Activated T-helper 2 cell treated with anti-CD3 and anti-CD28 coated beads, Interferon-gamma antibody, Interleukin-2, Interleukin-4, amounts not matched to agents 10 μg/mL and 5 μg/mL and 100 μg/mL, durations not matched to agents 14 hours and 24 hours and 36 hours (primary cell): ENCODE measurements around the gene MAOB. TPM values are rescaled to one million over a fixed set of nuclear protein-coding genes. Genes with fewer than 3 reads are reported as not detected.

Source experiments
- DNase-seq: peaks from one replicate; pipeline ENCODE4 v3.0.0; 2021; ENCODE audit warnings: low spot score
- H3K27ac Mint-ChIP-seq: one replicate; pipeline ENCODE4 v1.8.0; 2021; ENCODE audit warnings: mixed read lengths
- H3K27me3 Mint-ChIP-seq: one replicate; pipeline ENCODE4 v1.8.0; 2021; ENCODE audit warnings: low read depth, mixed read lengths
- H3K36me3 Mint-ChIP-seq: one replicate; pipeline ENCODE4 v1.8.0; 2021; ENCODE audit warnings: low read depth, mixed read lengths
- H3K4me1 Mint-ChIP-seq: one replicate; pipeline ENCODE4 v1.8.0; 2021; ENCODE audit warnings: low read depth, mixed read lengths
- H3K4me3 Mint-ChIP-seq: one replicate; pipeline ENCODE4 v1.8.0; 2021; ENCODE audit warnings: low read depth, mild to moderate bottlenecking, moderate library complexity, mixed read lengths
- H3K9me3 Mint-ChIP-seq: one replicate; pipeline ENCODE4 v1.8.0; 2021; ENCODE audit warnings: mixed read lengths
- intact Hi-C: fragments of 100-400 bp; cut with micrococcal nuclease; formaldehyde crosslinking; loops from one replicate; pipeline ENCODE4 v1.15.1; 2023
- total RNA-seq: library from RNA; stranded (reverse); gene quantifications from 2 replicates; pipeline ENCODE4 v1.2.3, GENCODE V29; 2022

The MAOB gene
- total RNA-seq, 1 donor from 2014 or later: 10.3 TPM

- intact Hi-C loops: loop anchor here (5.0 kb wide), 1 partner anchor 166 kb away; no protein-coding TSS in a partner anchor
- Mint-ChIP-seq H3K4me1 (peaks cover 61% of the 10 kb centered on the region), H3K4me3 (no peak overlapping the region), H3K27me3 (no peaks in the 10 kb centered on the region), H3K36me3 (peaks cover 39% of the 10 kb centered on the region), H3K27ac (no peak overlapping the region), H3K9me3 (peaks cover 15% of the 10 kb centered on the region)
- DNase-seq: no peak
Measured at GRCh38 chrX:43808231-43808630, 74.0 kb downstream of the MAOB start.

- no peaks in the 10 kb centered on the region for H3K27me3 Mint-ChIP-seq
- no peak for DNase-seq
- H3K4me1 Mint-ChIP-seq: peaks cover 45% of the 10 kb centered on the region
- peaks cover 9% of the 10 kb centered on the region for H3K9me3 Mint-ChIP-seq
- H3K27ac Mint-ChIP-seq: peak overlapping the region; percentile 90
- intact Hi-C loops: loop anchor here (5.0 kb wide), 1 partner anchor 163 kb away; no protein-coding TSS in a partner anchor
- peaks cover 31% of the 10 kb centered on the region for H3K36me3 Mint-ChIP-seq
- no peak overlapping the region for H3K4me3 Mint-ChIP-seq
Measured at GRCh38 chrX:43805579-43805978, 76.7 kb downstream of the MAOB start.

GRCh38 chrX:43804021-43804420 lies 78.2 kb downstream of the MAOB start:
- Mint-ChIP-seq H3K4me1 (peaks cover 40% of the 10 kb centered on the region), H3K27ac (peak overlapping the region; percentile 89), H3K27me3 (no peaks in the 10 kb centered on the region), H3K36me3 (peaks cover 34% of the 10 kb centered on the region), H3K9me3 (peaks cover 13% of the 10 kb centered on the region), H3K4me3 (no peak overlapping the region)
- intact Hi-C loops: loop anchor here (1.0 kb wide), 1 partner anchor 9 kb away; no protein-coding TSS in a partner anchor
- no peak for DNase-seq

DNA sequence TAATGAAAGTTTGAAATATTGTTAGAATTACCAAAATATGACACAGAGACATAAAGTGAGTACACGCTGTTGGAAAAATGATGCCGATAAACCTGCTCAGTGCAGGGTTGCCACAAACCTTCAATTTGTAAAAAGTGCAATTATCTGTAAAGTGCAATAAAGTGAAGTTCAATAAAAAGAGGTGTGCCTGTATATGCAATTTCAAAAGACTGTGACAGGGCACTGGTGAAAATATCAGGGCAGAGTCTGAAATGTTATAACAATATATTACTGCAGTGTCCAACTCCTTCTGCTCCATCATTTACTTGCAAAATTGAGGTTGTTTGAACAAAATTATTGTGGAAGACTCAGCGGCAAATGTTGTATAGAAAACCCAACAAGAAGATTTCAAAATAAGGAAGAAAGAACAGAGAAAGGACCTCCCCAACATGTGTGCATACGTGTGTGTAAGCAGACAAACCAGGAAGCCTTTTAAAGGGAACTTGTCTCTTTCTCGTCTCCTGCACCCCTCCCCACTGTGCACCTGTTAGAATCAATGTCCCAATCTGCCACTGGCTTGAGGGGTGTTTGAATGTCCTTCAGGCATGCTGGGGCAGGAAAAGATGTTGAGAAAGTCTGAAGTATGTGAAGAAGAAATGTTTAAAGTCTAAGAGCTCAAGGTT lies 96.2 kb downstream of the MAOB start:
- intact Hi-C loops: no loop called here
- peaks cover 7% of the 10 kb centered on the region for H3K36me3 Mint-ChIP-seq
- no peaks in the 10 kb centered on the region for H3K27me3 Mint-ChIP-seq
- no peak for DNase-seq
- no peak overlapping the region for H3K27ac Mint-ChIP-seq
- no peaks in the 10 kb centered on the region for H3K9me3 Mint-ChIP-seq
- peaks cover 5% of the 10 kb centered on the region for H3K4me1 Mint-ChIP-seq
- H3K4me3 Mint-ChIP-seq: no peak overlapping the region

DNA sequence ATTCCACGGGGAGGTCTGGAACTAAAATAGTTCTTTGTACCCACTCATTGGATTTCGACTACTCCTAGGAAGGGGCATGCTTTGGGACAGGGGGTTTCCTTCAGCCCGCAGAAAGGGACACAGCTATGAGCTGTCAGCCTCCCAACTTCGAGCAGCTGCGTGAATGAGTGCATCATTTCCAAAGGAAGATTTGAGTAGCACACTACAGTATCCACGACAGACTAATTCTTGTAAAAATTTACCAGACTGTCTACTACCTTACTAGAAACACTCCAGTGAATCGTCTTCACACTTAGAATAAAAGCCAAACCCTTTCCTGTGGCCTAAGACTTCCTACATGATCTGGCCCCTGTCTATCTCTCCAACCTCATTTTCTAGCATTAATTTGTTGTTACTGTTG lies 124.2 kb downstream of the MAOB start:
- no peaks in the 10 kb centered on the region for H3K9me3 Mint-ChIP-seq
- H3K4me3 Mint-ChIP-seq: no peak overlapping the region
- peaks cover 22% of the 10 kb centered on the region for H3K4me1 Mint-ChIP-seq
- no peaks in the 10 kb centered on the region for H3K27me3 Mint-ChIP-seq
- H3K27ac Mint-ChIP-seq: peak overlapping the region; percentile 26
- DNase-seq: no peak
- no peaks in the 10 kb centered on the region for H3K36me3 Mint-ChIP-seq
- intact Hi-C loops: loop anchor here (10.0 kb wide), 1 partner anchor 413 kb away; no protein-coding TSS in a partner anchor

DNA sequence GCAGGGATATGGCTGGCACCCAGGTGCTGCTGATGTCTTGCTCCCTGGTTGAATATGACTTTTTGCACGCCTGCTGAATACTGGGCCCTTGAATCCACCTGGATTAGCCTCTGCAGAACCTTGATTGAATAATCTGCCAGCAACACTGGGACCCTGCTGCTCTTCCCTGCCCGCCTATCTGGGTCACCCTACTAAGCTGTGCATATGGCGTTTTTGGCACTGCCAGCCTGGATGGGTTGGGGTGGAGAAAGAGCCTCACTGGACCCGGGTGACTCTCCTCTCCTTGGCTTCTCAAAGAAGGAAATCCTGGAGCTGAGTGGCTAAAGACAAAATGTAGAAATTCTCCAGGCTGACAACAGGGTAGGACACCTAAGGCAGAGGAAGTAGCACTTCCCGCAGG lies 126.2 kb downstream of the MAOB start:
- H3K36me3 Mint-ChIP-seq: no peaks in the 10 kb centered on the region
- no peaks in the 10 kb centered on the region for H3K9me3 Mint-ChIP-seq
- no peak for DNase-seq
- peaks cover 25% of the 10 kb centered on the region for H3K4me1 Mint-ChIP-seq
- no peak overlapping the region for H3K4me3 Mint-ChIP-seq
- H3K27ac Mint-ChIP-seq: no peak overlapping the region
- no peaks in the 10 kb centered on the region for H3K27me3 Mint-ChIP-seq
- intact Hi-C loops: loop anchor here (10.0 kb wide), 1 partner anchor 411 kb away; no protein-coding TSS in a partner anchor

DNA sequence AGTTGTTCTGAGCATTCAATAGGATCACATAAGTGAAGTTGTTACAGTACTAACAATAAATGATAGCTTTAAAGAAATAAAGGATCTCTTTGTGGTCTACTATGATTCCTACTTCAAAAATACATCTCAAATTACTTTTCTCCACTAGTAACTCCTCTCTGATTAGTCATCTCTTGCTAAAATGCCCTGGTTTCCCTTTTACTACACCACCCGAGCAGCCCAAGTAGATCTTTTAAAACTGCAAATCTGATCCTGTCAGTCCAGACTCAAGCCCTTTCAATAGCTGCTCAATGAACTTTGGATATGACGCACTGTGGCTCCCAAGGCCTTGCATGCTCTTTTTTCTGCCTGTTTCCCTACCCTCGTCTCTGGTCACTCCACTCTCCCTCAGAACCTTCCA lies 128.6 kb downstream of the MAOB start:
- H3K9me3 Mint-ChIP-seq: no peaks in the 10 kb centered on the region
- no peaks in the 10 kb centered on the region for H3K27me3 Mint-ChIP-seq
- no peak overlapping the region for H3K4me3 Mint-ChIP-seq
- H3K4me1 Mint-ChIP-seq: peaks cover 41% of the 10 kb centered on the region
- no peaks in the 10 kb centered on the region for H3K36me3 Mint-ChIP-seq
- no peak for DNase-seq
- no peak overlapping the region for H3K27ac Mint-ChIP-seq
- intact Hi-C loops: loop anchor here (5.0 to 10.0 kb wide), 4 partner anchors 59 to 409 kb away; partner anchors contain the start of gene MAOA

DNA sequence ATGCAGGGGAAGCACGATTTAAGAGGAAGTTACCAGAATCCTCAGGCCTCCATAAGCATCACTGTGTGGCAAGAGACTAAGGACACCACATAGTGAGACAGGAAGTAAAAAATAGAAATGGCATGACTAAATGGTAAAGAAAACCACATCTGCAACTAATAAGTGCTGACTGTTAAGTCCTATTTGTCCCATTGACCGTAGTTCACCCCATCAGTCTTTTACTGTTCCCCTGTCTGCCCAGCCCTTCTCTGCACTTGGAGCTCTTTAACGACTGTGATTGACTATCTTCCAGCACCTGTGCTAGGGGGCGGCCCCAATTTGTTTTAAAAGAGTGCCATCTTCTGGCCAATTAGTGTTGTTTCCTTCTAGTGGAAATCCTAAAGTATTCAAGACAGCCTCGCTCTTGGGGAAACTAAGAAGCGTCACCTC lies 132.0 kb downstream of the MAOB start:
- Mint-ChIP-seq H3K4me3 (no peak overlapping the region), H3K4me1 (peaks cover 40% of the 10 kb centered on the region), H3K9me3 (no peaks in the 10 kb centered on the region), H3K27ac (peak overlapping the region; percentile 42), H3K27me3 (no peaks in the 10 kb centered on the region), H3K36me3 (peaks cover 7% of the 10 kb centered on the region)
- intact Hi-C loops: loop anchor here (1.0 to 10.0 kb wide), 5 partner anchors 62 to 405 kb away; partner anchors contain the start of gene MAOA
- peak; percentile 26 for DNase-seq

GRCh38 chrX:43747476-43747875 lies 134.8 kb downstream of the MAOB start:
- no peak overlapping the region for H3K4me3 Mint-ChIP-seq
- intact Hi-C loops: no loop called here

GRCh38 chrX:43745938-43746721 lies 136.1 kb downstream of the MAOB start:
- H3K27me3 Mint-ChIP-seq: no peaks in the 10 kb centered on the region
- intact Hi-C loops: no loop called here
- no peaks in the 10 kb centered on the region for H3K9me3 Mint-ChIP-seq
- H3K27ac Mint-ChIP-seq: peak overlapping the region; percentile 42
- peaks cover 27% of the 10 kb centered on the region for H3K4me1 Mint-ChIP-seq
- no peak overlapping the region for H3K4me3 Mint-ChIP-seq
- DNase-seq: no peak
- H3K36me3 Mint-ChIP-seq: peaks cover 44% of the 10 kb centered on the region

More at GRCh38 chrX:43747476-43747875, 134.8 kb downstream of the MAOB start:
- Mint-ChIP-seq H3K27ac (no peak overlapping the region), H3K9me3 (no peaks in the 10 kb centered on the region), H3K27me3 (no peaks in the 10 kb centered on the region), H3K4me1 (peaks cover 28% of the 10 kb centered on the region), H3K36me3 (peaks cover 33% of the 10 kb centered on the region)
- no peak for DNase-seq

- Mint-ChIP-seq H3K9me3 (no peaks in the 10 kb centered on the region), H3K4me3 (no peak overlapping the region)
Measured at GRCh38 chrX:43744284-43744683, 138.0 kb downstream of the MAOB start.

DNA sequence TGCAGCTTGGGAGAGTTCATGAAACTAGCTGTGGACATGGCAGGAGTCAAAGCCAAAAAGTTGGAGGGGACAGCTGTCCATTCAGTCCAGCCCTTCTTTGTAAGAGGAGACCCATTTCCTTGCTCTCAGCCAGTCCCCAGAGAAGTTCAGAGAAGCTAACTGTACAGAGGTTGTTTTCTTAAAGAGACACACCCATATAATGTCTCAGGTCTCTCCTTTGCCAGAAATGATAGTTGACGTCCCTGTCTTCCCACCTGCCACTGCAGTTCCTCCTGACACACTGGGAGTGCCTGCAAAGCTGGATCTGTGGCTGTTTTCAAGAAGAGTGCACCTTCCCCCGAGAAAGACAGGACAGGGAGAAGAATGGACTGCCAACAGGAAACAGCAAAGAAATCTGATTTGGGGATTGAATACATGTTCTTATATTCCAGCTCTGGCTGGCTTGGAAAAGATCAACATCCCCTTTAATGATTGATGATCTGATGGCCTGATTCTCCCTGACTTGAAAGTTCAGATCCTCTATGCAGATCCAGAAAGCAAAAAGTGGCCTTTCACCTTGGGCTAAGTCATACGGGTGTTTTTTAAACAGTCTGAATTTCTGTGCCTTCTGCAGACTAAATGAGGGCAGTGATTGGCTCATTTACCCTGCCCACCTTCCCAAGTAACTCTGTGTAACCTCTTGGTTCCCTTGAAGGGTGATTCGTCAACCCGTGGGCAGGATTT lies 139.0 kb downstream of the MAOB start:
- peaks cover 13% of the 10 kb centered on the region for H3K4me1 Mint-ChIP-seq
- intact Hi-C loops: no loop called here

More at GRCh38 chrX:43744284-43744683, 138.0 kb downstream of the MAOB start:
- H3K4me1 Mint-ChIP-seq: peaks cover 13% of the 10 kb centered on the region
- intact Hi-C loops: no loop called here
- H3K27me3 Mint-ChIP-seq: no peaks in the 10 kb centered on the region
- H3K36me3 Mint-ChIP-seq: peaks cover 49% of the 10 kb centered on the region
- peak overlapping the region; percentile 46 for H3K27ac Mint-ChIP-seq
- DNase-seq: no peak

More for the DNA sequence above, 139.0 kb downstream of the MAOB start:
- no peaks in the 10 kb centered on the region for H3K27me3 Mint-ChIP-seq
- DNase-seq: no peak
- H3K27ac Mint-ChIP-seq: peak overlapping the region; percentile 55
- peaks cover 51% of the 10 kb centered on the region for H3K36me3 Mint-ChIP-seq
- no peaks in the 10 kb centered on the region for H3K9me3 Mint-ChIP-seq
- no peak overlapping the region for H3K4me3 Mint-ChIP-seq
